GM23338 (cell line): Measurements from ENCODE around the gene FAF1. TPM values are rescaled to one million over a fixed set of nuclear protein-coding genes. Genes with fewer than 3 reads are reported as not detected.

Source experiments
- ATAC-seq: fragments of 200-7000 bp; cut with Tn5 transposase; 3 replicates; pipeline ENCODE4 v1.9.1; 2020
- DNase-seq: peaks from one replicate; pipeline ENCODE4 v3.0.0-alpha.2; 2015; ENCODE audit warnings: low spot score
- H2AFZ ChIP-seq: fragments of 200-600 bp; sonication (generic); 2 replicates; pipeline ENCODE4 v1.8.0; 2016; ENCODE audit warnings: antibody characterized with exemption, mild to moderate bottlenecking, moderate library complexity
- H3F3A ChIP-seq: fragments of 200-600 bp; sonication (generic); replicated peaks from 2 replicates; pipeline ENCODE4 v1.8.0; 2017; ENCODE audit warnings: antibody characterized with exemption, mixed run types, low read depth
- H3K27ac ChIP-seq: fragments of 200-600 bp; sonication (generic); 2 replicates; pipeline ENCODE4 v1.6.1; 2016; ENCODE audit warnings: low read depth
- H3K27me3 ChIP-seq: fragments of 200-600 bp; sonication (generic); 2 replicates; pipeline ENCODE4 v1.8.0; 2016; ENCODE audit warnings: mild to moderate bottlenecking, mixed run types, moderate library complexity; ENCODE audit not compliant: insufficient read depth
- H3K36me3 ChIP-seq: fragments of 200-600 bp; sonication (generic); 2 replicates; pipeline ENCODE4 v1.8.0; 2016; ENCODE audit warnings: mild to moderate bottlenecking; ENCODE audit not compliant: insufficient read depth
- H3K4me1 ChIP-seq: fragments of 200-600 bp; sonication (generic); 2 replicates; pipeline ENCODE4 v1.8.0; 2016; ENCODE audit warnings: mild to moderate bottlenecking, moderate library complexity; ENCODE audit not compliant: insufficient read depth
- H3K4me2 ChIP-seq: fragments of 200-600 bp; sonication (generic); 2 replicates; pipeline ENCODE4 v1.7.1; 2017; ENCODE audit warnings: mixed run types
- H3K4me3 ChIP-seq: fragments of 200-600 bp; sonication (generic); 2 replicates; pipeline ENCODE4 v1.6.1; 2016; ENCODE audit warnings: mixed run types
- H3K79me2 ChIP-seq: fragments of 200-600 bp; sonication (generic); replicated peaks from 2 replicates; pipeline ENCODE4 v1.8.0; 2017; ENCODE audit warnings: mild to moderate bottlenecking; ENCODE audit not compliant: insufficient read depth
- H3K9me2 ChIP-seq: fragments of 200-600 bp; sonication (generic); 2 replicates; pipeline ENCODE4 v1.8.0; 2017; ENCODE audit not compliant: insufficient read depth
- H4K20me1 ChIP-seq: fragments of 200-600 bp; sonication (generic); replicated peaks from 2 replicates; pipeline ENCODE4 v1.8.0; 2017; ENCODE audit warnings: mild to moderate bottlenecking; ENCODE audit not compliant: insufficient read depth
- H3K27ac Mint-ChIP-seq: 2 replicates; pipeline ENCODE4 v1.8.0; 2020; ENCODE audit warnings: inconsistent platforms, mild to moderate bottlenecking, moderate library complexity, mixed read lengths
- H3K27me3 Mint-ChIP-seq: 3 replicates; pipeline ENCODE4 v1.8.0; 2022; ENCODE audit warnings: low read depth, mild to moderate bottlenecking, moderate library complexity, mixed read lengths, inconsistent platforms; ENCODE audit not compliant: insufficient read depth, poor library complexity
- H3K36me3 Mint-ChIP-seq: 3 replicates; pipeline ENCODE4 v1.8.0; 2021; ENCODE audit warnings: low read depth, mild to moderate bottlenecking, inconsistent platforms, moderate library complexity, mixed read lengths
- H3K4me1 Mint-ChIP-seq: 3 replicates; pipeline ENCODE4 v1.8.0; 2020; ENCODE audit warnings: mild to moderate bottlenecking, inconsistent platforms, mixed read lengths
- H3K4me3 Mint-ChIP-seq: 3 replicates; pipeline ENCODE4 v1.8.0; 2021; ENCODE audit warnings: moderate library complexity, mild to moderate bottlenecking, inconsistent platforms, mixed read lengths
- H3K9me3 Mint-ChIP-seq: 3 replicates; pipeline ENCODE4 v1.8.0; 2020; ENCODE audit warnings: moderate library complexity, mild to moderate bottlenecking, inconsistent platforms, mixed read lengths
- CREB1 ChIP-seq: fragments of 250-450 bp; sonication (Bioruptor Pico); IDR thresholded peaks from 2 replicates; pipeline ENCODE4 v1.5.0; 2020; ENCODE audit warnings: low read depth, mild to moderate bottlenecking, moderate library complexity
- EZH2 ChIP-seq: fragments of 200-600 bp; sonication (generic); IDR thresholded peaks from one replicate; pipeline ENCODE4 v1.8.0; 2017; ENCODE audit warnings: antibody characterized with exemption, mild to moderate bottlenecking, low read depth; ENCODE audit not compliant: unreplicated experiment
- EZH2phosphoT487 ChIP-seq: fragments of 200-600 bp; sonication (generic); IDR thresholded peaks from one replicate; pipeline ENCODE4 v1.8.1; 2018; ENCODE audit warnings: antibody characterized with exemption; ENCODE audit not compliant: unreplicated experiment
- NANOG ChIP-seq: IDR thresholded peaks from 2 replicates; pipeline ENCODE4 v1.6.1; 2016; ENCODE audit warnings: antibody characterized with exemption, borderline replicate concordance
- ZNF114 ChIP-seq: fragments of 250-450 bp; sonication (Bioruptor Pico); IDR thresholded peaks from 2 replicates; pipeline ENCODE4 v1.5.0; 2020; ENCODE audit warnings: mild to moderate bottlenecking, moderate library complexity
- polyA plus RNA-seq: library from polyadenylated mRNA; unstranded; fragments of >200 nt; fragmentation: Nextera tagmentation; extraction: Ambion mirVana; gene quantifications from 2 replicates; pipeline ENCODE4 v1.2.1, GENCODE V29; 2016
- total RNA-seq: library from RNA; depleted of rRNA; stranded (reverse); fragments of >200 nt; shearing (Covaris generic); gene quantifications from 2 replicates; pipeline ENCODE4 v1.2.3, GENCODE V29; 2014
- TF ChIP-seq, protein P1 (sequence below): fragments of 250-450 bp; sonication (Bioruptor Pico); IDR thresholded peaks from 2 replicates; pipeline ENCODE4 v1.5.0; 2020; ENCODE audit warnings: mild to moderate bottlenecking, moderate library complexity
- TF ChIP-seq, protein P2 (sequence below), 2 experiments: fragments of 200-600 bp in 1 of 2; sonication (generic) in 1 of 2; conservative IDR thresholded peaks; 2 replicates each; pipeline versions ENCODE4 v1.5.1 to v1.6.1; 2016 to 2017; ENCODE audit warnings: antibody characterized with exemption in 2 of 2, low read depth in 2 of 2, mild to moderate bottlenecking in 2 of 2, moderate library complexity in 1 of 2
- TF ChIP-seq, protein P3 (sequence below): IDR thresholded peaks from one replicate; pipeline ENCODE4 v1.6.1; 2018; ENCODE audit warnings: antibody characterized with exemption; ENCODE audit not compliant: unreplicated experiment

Gene FAF1
- total and polyA plus RNA-seq, 2 experiments from 2014 or later = 24.1 to 53.2 TPM

DNA sequence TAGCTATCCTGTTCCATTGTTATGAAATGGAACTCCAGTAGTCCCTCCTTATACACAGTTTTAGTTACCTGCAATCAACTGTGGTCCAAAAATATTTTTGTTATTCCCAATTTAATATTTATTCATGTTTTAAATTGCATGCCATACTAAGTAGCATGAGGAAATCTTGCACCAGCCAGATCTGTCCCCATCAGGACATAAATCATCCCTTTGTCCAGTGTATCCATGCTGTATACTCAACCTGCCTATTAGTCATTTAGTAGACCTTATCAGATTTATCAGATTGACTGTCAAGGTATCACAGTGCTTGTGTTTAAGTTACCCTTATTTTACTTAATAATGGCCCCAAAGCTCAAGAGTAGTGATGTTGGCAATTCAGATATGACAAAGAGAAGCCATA lies 328.9 kb downstream of the FAF1 start (continued):
- TF ChIP-seq, protein P1, sequence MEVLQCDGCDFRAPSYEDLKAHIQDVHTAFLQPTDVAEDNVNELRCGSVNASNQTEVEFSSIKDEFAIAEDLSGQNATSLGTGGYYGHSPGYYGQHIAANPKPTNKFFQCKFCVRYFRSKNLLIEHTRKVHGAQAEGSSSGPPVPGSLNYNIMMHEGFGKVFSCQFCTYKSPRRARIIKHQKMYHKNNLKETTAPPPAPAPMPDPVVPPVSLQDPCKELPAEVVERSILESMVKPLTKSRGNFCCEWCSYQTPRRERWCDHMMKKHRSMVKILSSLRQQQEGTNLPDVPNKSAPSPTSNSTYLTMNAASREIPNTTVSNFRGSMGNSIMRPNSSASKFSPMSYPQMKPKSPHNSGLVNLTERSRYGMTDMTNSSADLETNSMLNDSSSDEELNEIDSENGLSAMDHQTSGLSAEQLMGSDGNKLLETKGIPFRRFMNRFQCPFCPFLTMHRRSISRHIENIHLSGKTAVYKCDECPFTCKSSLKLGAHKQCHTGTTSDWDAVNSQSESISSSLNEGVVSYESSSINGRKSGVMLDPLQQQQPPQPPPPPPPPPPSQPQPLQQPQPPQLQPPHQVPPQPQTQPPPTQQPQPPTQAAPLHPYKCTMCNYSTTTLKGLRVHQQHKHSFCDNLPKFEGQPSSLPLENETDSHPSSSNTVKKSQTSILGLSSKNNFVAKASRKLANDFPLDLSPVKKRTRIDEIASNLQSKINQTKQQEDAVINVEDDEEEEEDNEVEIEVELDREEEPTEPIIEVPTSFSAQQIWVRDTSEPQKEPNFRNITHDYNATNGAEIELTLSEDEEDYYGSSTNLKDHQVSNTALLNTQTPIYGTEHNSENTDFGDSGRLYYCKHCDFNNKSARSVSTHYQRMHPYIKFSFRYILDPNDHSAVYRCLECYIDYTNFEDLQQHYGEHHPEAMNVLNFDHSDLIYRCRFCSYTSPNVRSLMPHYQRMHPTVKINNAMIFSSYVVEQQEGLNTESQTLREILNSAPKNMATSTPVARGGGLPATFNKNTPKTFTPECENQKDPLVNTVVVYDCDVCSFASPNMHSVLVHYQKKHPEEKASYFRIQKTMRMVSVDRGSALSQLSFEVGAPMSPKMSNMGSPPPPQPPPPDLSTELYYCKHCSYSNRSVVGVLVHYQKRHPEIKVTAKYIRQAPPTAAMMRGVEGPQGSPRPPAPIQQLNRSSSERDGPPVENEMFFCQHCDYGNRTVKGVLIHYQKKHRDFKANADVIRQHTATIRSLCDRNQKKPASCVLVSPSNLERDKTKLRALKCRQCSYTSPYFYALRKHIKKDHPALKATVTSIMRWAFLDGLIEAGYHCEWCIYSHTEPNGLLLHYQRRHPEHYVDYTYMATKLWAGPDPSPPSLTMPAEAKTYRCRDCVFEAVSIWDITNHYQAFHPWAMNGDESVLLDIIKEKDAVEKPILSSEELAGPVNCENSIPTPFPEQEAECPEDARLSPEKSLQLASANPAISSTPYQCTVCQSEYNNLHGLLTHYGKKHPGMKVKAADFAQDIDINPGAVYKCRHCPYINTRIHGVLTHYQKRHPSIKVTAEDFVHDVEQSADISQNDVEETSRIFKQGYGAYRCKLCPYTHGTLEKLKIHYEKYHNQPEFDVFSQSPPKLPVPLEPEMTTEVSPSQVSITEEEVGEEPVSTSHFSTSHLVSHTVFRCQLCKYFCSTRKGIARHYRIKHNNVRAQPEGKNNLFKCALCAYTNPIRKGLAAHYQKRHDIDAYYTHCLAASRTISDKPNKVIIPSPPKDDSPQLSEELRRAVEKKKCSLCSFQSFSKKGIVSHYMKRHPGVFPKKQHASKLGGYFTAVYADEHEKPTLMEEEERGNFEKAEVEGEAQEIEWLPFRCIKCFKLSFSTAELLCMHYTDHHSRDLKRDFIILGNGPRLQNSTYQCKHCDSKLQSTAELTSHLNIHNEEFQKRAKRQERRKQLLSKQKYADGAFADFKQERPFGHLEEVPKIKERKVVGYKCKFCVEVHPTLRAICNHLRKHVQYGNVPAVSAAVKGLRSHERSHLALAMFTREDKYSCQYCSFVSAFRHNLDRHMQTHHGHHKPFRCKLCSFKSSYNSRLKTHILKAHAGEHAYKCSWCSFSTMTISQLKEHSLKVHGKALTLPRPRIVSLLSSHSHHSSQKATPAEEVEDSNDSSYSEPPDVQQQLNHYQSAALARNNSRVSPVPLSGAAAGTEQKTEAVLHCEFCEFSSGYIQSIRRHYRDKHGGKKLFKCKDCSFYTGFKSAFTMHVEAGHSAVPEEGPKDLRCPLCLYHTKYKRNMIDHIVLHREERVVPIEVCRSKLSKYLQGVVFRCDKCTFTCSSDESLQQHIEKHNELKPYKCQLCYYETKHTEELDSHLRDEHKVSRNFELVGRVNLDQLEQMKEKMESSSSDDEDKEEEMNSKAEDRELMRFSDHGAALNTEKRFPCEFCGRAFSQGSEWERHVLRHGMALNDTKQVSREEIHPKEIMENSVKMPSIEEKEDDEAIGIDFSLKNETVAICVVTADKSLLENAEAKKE (CRISPR knock-in tag) = no peak
- no peak for TF ChIP-seq NANOG
- no peak for TF ChIP-seq EZH2phosphoT487
- TF ChIP-seq EZH2 = no peak

DNA sequence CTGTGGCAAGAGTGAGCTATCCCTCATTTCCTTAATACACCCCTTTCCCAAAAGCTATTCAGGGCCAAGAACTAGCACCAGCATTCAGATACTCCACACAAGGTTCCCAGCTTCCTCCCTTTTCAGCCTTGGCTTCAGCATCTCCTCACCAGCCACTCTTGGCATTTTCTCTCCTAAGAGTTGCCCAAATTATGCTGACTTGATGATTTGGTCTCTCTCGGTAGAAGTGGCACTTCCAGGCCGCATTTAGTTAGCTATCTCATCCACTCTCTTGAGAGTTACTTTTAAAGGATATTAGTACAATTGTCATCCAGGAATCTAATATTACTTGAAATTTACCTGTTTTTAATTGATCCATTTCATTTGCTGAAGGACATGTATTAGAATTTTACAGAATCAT lies 337.8 kb downstream of the FAF1 start:
- Mint-ChIP-seq H3K27ac (no peak overlapping the region), H3K4me1 (peaks cover 8% of the 10 kb centered on the region; the same call in 2 of the 3 replicates), H3K36me3 (no peaks in the 10 kb centered on the region), H3K27me3 (peaks cover 6% of the 10 kb centered on the region), H3K4me3 (no peak overlapping the region), H3K9me3 (no peaks in the 10 kb centered on the region; the same call in 1 of the 3 replicates)
- Histone ChIP-seq H4K20me1 (no peaks in the 10 kb centered on the region), H3K4me3 (no peak overlapping the region), H3K27ac (no peak overlapping the region), H3F3A (no peaks in the 10 kb centered on the region), H2AFZ (no peak overlapping the region), H3K79me2 (no peaks in the 10 kb centered on the region), H3K4me2 (no peak overlapping the region), H3K9me2 (no peaks in the 10 kb centered on the region), H3K4me1 (peaks cover 9% of the 10 kb centered on the region; the same call in 1 of the 2 replicates), H3K27me3 (no peaks in the 10 kb centered on the region), H3K36me3 (no peaks in the 10 kb centered on the region)
- DNase-seq (no peak), ATAC-seq (no peak)
- no peak for TF ChIP-seq ZNF114 (CRISPR knock-in tag)
- TF ChIP-seq, protein P2, sequence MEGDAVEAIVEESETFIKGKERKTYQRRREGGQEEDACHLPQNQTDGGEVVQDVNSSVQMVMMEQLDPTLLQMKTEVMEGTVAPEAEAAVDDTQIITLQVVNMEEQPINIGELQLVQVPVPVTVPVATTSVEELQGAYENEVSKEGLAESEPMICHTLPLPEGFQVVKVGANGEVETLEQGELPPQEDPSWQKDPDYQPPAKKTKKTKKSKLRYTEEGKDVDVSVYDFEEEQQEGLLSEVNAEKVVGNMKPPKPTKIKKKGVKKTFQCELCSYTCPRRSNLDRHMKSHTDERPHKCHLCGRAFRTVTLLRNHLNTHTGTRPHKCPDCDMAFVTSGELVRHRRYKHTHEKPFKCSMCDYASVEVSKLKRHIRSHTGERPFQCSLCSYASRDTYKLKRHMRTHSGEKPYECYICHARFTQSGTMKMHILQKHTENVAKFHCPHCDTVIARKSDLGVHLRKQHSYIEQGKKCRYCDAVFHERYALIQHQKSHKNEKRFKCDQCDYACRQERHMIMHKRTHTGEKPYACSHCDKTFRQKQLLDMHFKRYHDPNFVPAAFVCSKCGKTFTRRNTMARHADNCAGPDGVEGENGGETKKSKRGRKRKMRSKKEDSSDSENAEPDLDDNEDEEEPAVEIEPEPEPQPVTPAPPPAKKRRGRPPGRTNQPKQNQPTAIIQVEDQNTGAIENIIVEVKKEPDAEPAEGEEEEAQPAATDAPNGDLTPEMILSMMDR (conservative IDR thresholded peaks at IDR 0.05; ENCODE audit: low read depth in 2 of 2) = no peak
- no peak for TF ChIP-seq NANOG
- no peak for TF ChIP-seq EZH2phosphoT487
- TF ChIP-seq EZH2 = no peak
- TF ChIP-seq, protein P3, sequence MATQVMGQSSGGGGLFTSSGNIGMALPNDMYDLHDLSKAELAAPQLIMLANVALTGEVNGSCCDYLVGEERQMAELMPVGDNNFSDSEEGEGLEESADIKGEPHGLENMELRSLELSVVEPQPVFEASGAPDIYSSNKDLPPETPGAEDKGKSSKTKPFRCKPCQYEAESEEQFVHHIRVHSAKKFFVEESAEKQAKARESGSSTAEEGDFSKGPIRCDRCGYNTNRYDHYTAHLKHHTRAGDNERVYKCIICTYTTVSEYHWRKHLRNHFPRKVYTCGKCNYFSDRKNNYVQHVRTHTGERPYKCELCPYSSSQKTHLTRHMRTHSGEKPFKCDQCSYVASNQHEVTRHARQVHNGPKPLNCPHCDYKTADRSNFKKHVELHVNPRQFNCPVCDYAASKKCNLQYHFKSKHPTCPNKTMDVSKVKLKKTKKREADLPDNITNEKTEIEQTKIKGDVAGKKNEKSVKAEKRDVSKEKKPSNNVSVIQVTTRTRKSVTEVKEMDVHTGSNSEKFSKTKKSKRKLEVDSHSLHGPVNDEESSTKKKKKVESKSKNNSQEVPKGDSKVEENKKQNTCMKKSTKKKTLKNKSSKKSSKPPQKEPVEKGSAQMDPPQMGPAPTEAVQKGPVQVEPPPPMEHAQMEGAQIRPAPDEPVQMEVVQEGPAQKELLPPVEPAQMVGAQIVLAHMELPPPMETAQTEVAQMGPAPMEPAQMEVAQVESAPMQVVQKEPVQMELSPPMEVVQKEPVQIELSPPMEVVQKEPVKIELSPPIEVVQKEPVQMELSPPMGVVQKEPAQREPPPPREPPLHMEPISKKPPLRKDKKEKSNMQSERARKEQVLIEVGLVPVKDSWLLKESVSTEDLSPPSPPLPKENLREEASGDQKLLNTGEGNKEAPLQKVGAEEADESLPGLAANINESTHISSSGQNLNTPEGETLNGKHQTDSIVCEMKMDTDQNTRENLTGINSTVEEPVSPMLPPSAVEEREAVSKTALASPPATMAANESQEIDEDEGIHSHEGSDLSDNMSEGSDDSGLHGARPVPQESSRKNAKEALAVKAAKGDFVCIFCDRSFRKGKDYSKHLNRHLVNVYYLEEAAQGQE = no peak
- TF ChIP-seq CREB1 (CRISPR knock-in tag) = no peak
